Pancreas (tissue), 10 donors: ENCODE measurements around the gene LGALS16. TPM values are rescaled to one million over a fixed set of nuclear protein-coding genes. Genes with fewer than 3 reads are reported as not detected.

Experiments used
- ATAC-seq, 4 donors: fragments of 200-7000 bp; cut with Tn5 transposase; one replicate each; pipeline versions ENCODE4 v1.8.0 to v1.9.1; 2020; ENCODE audit warnings: mild to moderate bottlenecking in 4 of 4, moderate library complexity in 4 of 4
- DNase-seq, 6 donors: peaks; one replicate each; pipeline ENCODE4 v3.0.0-alpha.2; 2020
- FAIRE-seq: peaks from 2 replicates; lab custom pipeline; 2012; peaks lifted over from hg19 to GRCh38; lab: Jason Lieb, UNC
- H3K27ac ChIP-seq, 4 donors: fragments of 200-600 bp; sonication (generic); 1 replicate in 3 of 4; 2 replicates in 1 of 4; pipeline versions ENCODE4 v1.5.0 to v1.8.0; 2020
- H3K27me3 ChIP-seq, 4 donors: fragments of 200-600 bp; one replicate each; pipeline ENCODE4 v1.8.0; 2021
- H3K36me3 ChIP-seq, 3 donors: fragments of 200-600 bp; sonication (generic) in 1 of 3; one replicate each; pipeline versions ENCODE4 v1.5.0 to v1.8.0; 2020 to 2021
- H3K4me1 ChIP-seq, 3 donors: fragments of 200-600 bp; one replicate each; pipeline ENCODE4 v1.8.0; 2021
- H3K4me3 ChIP-seq, 4 donors: fragments of 200-600 bp; sonication (generic) in 2 of 4; one replicate each; pipeline versions ENCODE4 v1.5.0 to v1.8.0; 2020 to 2021
- H3K9me3 ChIP-seq, 4 donors: fragments of 200-600 bp; one replicate each; pipeline ENCODE4 v1.8.0; 2021
- WGBS, 2 donors: extraction: QIAGEN DNeasy Blood & Tissue Kit; methylation state at CpG; one replicate each; pipeline ENCODE4 v1.1.7; 2013; 5-methylcytosine and 5-hydroxymethylcytosine counted together
- intact Hi-C, 3 donors: fragments of 100-400 bp; cut with DNase I; formaldehyde crosslinking; loops; one replicate each; pipeline versions ENCODE4 v1.11.1 to v1.14.2; 2022
- polyA plus RNA-seq, 2 donors: library from polyadenylated mRNA; stranded (reverse); fragments of 200-250 nt; gene quantifications; one replicate each; pipeline ENCODE4 v1.2.3, GENCODE V29; 2013
- total RNA-seq, 6 donors: library from RNA; stranded (reverse); fragmentation: NEBNext Ultra II Directional in 4 of 6; extraction: Animal tissue kit (Norgen Biotek cat#: 25700) in 4 of 6; gene quantifications; one replicate each; pipeline versions ENCODE4 v1.2.1 to v1.2.4, GENCODE V29; 2021 to 2023
- TF ChIP-seq, protein P1 (sequence below), 4 donors: fragments of 200-600 bp; sonication (generic) in 3 of 4; IDR thresholded peaks; one replicate each; pipeline versions ENCODE4 v1.5.0 to v1.8.0; 2021; ENCODE audit warnings: antibody characterized with exemption in 4 of 4
- donor health status: healthy with polysubstance abuse.
- donor health status: DM: no; HTN: no; CAD: no; lungs with moderate emphysema.
- donor health status: DM: no; HTN: no; CAD: no.
- donor health status: control.
- donor health status: control.
- donor health status: Bipolar disorder and iron deficiency.
- donor health status: DM: yes; HTN: yes; CAD: no.
- donor health status: DM: no; HTN: no; CAD: no.
- donor health status: DM: no; HTN: no; CAD: no.
- donor health status: DM: yes; HTN: yes; CAD: no.

Gene LGALS16
- total and polyA plus RNA-seq, 8 donors = not detected

- no peaks in the 10 kb centered on the region for H3K4me1 ChIP-seq
- ATAC-seq = no peak
- no peaks in the 10 kb centered on the region for H3K9me3 ChIP-seq
- no peak overlapping the region for H3K4me3 ChIP-seq
- H3K27me3 ChIP-seq = no peaks in the 10 kb centered on the region
- H3K36me3 ChIP-seq = no peaks in the 10 kb centered on the region
- no peak overlapping the region for H3K27ac ChIP-seq
- DNase-seq = no peak
- FAIRE-seq = no peak
- TF ChIP-seq, protein P1, sequence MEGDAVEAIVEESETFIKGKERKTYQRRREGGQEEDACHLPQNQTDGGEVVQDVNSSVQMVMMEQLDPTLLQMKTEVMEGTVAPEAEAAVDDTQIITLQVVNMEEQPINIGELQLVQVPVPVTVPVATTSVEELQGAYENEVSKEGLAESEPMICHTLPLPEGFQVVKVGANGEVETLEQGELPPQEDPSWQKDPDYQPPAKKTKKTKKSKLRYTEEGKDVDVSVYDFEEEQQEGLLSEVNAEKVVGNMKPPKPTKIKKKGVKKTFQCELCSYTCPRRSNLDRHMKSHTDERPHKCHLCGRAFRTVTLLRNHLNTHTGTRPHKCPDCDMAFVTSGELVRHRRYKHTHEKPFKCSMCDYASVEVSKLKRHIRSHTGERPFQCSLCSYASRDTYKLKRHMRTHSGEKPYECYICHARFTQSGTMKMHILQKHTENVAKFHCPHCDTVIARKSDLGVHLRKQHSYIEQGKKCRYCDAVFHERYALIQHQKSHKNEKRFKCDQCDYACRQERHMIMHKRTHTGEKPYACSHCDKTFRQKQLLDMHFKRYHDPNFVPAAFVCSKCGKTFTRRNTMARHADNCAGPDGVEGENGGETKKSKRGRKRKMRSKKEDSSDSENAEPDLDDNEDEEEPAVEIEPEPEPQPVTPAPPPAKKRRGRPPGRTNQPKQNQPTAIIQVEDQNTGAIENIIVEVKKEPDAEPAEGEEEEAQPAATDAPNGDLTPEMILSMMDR (IDR thresholded peaks at IDR 0.05) = no peak
- intact Hi-C loops = no loop called here
- WGBS, 2 donors = 64 to 82% methylated on average over 5 of the region's 5 CpGs
Measured at GRCh38 chr19:39701291-39701690, 45.6 kb downstream of the LGALS16 start.

GRCh38 chr19:39704181-39705044 is 48.7 kb downstream of the LGALS16 start, which contains the start of gene LGALS14:
TSS of gene LGALS14 (plus strand) at chr19:39704481. CDS start at chr19:39704529, 48 bp downstream.
- intact Hi-C loops = no loop called here
- H3K4me1 ChIP-seq = no peaks in the 10 kb centered on the region
- no peak within 1 kb of the TSS for H3K27ac ChIP-seq
- H3K9me3 ChIP-seq = no peaks in the 10 kb centered on the region
- no peak for DNase-seq
- no peak for ATAC-seq
- H3K4me3 ChIP-seq = no peak within 1 kb of the TSS
- no peak for FAIRE-seq
- H3K36me3 ChIP-seq = no peaks in the 10 kb centered on the region
- TF ChIP-seq, protein P1 (IDR thresholded peaks at IDR 0.05) = no peak
- no peaks in the 10 kb centered on the region for H3K27me3 ChIP-seq
- WGBS, 2 donors = 41 to 51% methylated on average over 6 of the region's 6 CpGs

- Histone ChIP-seq H3K36me3 (no peaks in the 10 kb centered on the region), H3K4me1 (no peaks in the 10 kb centered on the region), H3K27ac (no peak overlapping the region), H3K4me3 (no peak overlapping the region), H3K9me3 (no peaks in the 10 kb centered on the region), H3K27me3 (no peaks in the 10 kb centered on the region)
- TF ChIP-seq, protein P1 (IDR thresholded peaks at IDR 0.05) = no peak
- WGBS, 2 donors = 64 to 72% methylated on average over 8 of the region's 8 CpGs
- FAIRE-seq (no peak), DNase-seq (no peak), ATAC-seq (no peak)
- intact Hi-C loops = no loop called here
Measured at GRCh38 chr19:39705578-39706188, 50.0 kb downstream of the LGALS16 start.

GRCh38 chr19:39708594-39708993 is 52.9 kb downstream of the LGALS16 start:
- DNase-seq (no peak), FAIRE-seq (no peak), ATAC-seq (no peak)
- Histone ChIP-seq H3K27me3 (no peaks in the 10 kb centered on the region), H3K4me1 (no peaks in the 10 kb centered on the region), H3K27ac (no peak overlapping the region), H3K36me3 (no peaks in the 10 kb centered on the region), H3K4me3 (no peak overlapping the region), H3K9me3 (no peaks in the 10 kb centered on the region)
- TF ChIP-seq, protein P1 (IDR thresholded peaks at IDR 0.05) = no peak
- intact Hi-C loops = no loop called here
- WGBS, 2 donors = 69 to 86% methylated on average over 6 of the region's 6 CpGs
